Mesendoderm (in vitro differentiated cells): ENCODE results near the gene SPTBN4.
"Not testable (repeated sequence)": the region's sequence is repeated elsewhere in the genome, so short reads cannot be mapped to it uniquely, and the experiment has no call there.

Experiments used
- DNase-seq: peaks from one replicate; pipeline ENCODE4 v3.0.0; 2013
- H2AK5ac ChIP-seq: 2 replicates; pipeline ENCODE4 v1.6.1; 2013; ENCODE audit warnings: low read length, inconsistent platforms
- H2BK120ac ChIP-seq: 2 replicates; pipeline ENCODE4 v1.6.1; 2013; ENCODE audit warnings: low read depth, mild to moderate bottlenecking, low read length, moderate library complexity, mixed read lengths
- H2BK15ac ChIP-seq: replicated peaks from 2 replicates; pipeline ENCODE4 v1.6.1; 2013; ENCODE audit warnings: low read depth, mild to moderate bottlenecking, moderate library complexity
- H2BK5ac ChIP-seq: 2 replicates; pipeline ENCODE4 v1.6.1; 2013; ENCODE audit warnings: low read length, inconsistent platforms
- H3K18ac ChIP-seq: 2 replicates; pipeline ENCODE4 v1.6.1; 2013; ENCODE audit warnings: mild to moderate bottlenecking, low read length, mixed read lengths
- H3K23ac ChIP-seq: one replicate; pipeline ENCODE4 v1.6.1; 2013; ENCODE audit warnings: low read length
- H3K27ac ChIP-seq: 2 replicates; pipeline ENCODE4 v1.5.1; 2013; ENCODE audit warnings: low read depth, mild to moderate bottlenecking, inconsistent platforms, low read length, moderate library complexity
- H3K27me3 ChIP-seq: 2 replicates; pipeline ENCODE4 v1.6.1; 2013; ENCODE audit warnings: low read length, control low read depth, mild to moderate bottlenecking, inconsistent platforms; ENCODE audit not compliant: insufficient read depth, poor library complexity
- H3K36me3 ChIP-seq: 2 replicates; pipeline ENCODE4 v1.6.1; 2013; ENCODE audit warnings: low read length, inconsistent platforms; ENCODE audit not compliant: control insufficient read depth, insufficient read depth
- H3K4ac ChIP-seq: one replicate; pipeline ENCODE4 v1.6.1; 2013; ENCODE audit warnings: low read depth, mild to moderate bottlenecking, low read length, moderate library complexity
- H3K4me1 ChIP-seq: 2 replicates; pipeline ENCODE4 v1.6.1; 2013; ENCODE audit warnings: low read depth, low read length, inconsistent platforms; ENCODE audit not compliant: control insufficient read depth
- H3K4me2 ChIP-seq: 2 replicates; pipeline ENCODE4 v1.6.1; 2013; ENCODE audit warnings: low read length
- H3K4me3 ChIP-seq: 2 replicates; pipeline ENCODE4 v1.5.1; 2013; ENCODE audit warnings: mild to moderate bottlenecking, low read length
- H3K56ac ChIP-seq: one replicate; pipeline ENCODE4 v1.6.1; 2013; ENCODE audit warnings: low read length
- H3K79me1 ChIP-seq: 2 replicates; pipeline ENCODE4 v1.6.1; 2013; ENCODE audit warnings: low read length, inconsistent platforms
- H3K79me2 ChIP-seq: 2 replicates; pipeline ENCODE4 v1.6.1; 2013; ENCODE audit warnings: mild to moderate bottlenecking, low read length; ENCODE audit not compliant: control insufficient read depth, insufficient read depth
- H3K9ac ChIP-seq: 2 replicates; pipeline ENCODE4 v1.6.1; 2013; ENCODE audit warnings: low read length, inconsistent platforms
- H4K5ac ChIP-seq: one replicate; pipeline ENCODE4 v1.6.1; 2013; ENCODE audit warnings: low read length
- H4K8ac ChIP-seq: one replicate; pipeline ENCODE4 v1.6.1; 2013; ENCODE audit warnings: low read depth, mild to moderate bottlenecking, control low read depth, low read length, moderate library complexity
- WGBS: extraction: QIAGEN DNeasy Blood & Tissue Kit; methylation state at CpG from one replicate; pipeline ENCODE4 v1.1.7; 2013; ENCODE audit warnings: low lambda C conversion rate, missing lambda C conversion rate; ENCODE audit not compliant: insufficient coverage; ENCODE audit errors: extremely low coverage; 5-methylcytosine and 5-hydroxymethylcytosine counted together

The SPTBN4 gene

GRCh38 chr19:40458597-40458974 is 8.2 kb upstream of the SPTBN4 start:
- H3K79me2 ChIP-seq, result no peaks in the 10 kb centered on the region
- H4K5ac ChIP-seq, result no peak overlapping the region
- no peaks in the 10 kb centered on the region for H3K4me1 ChIP-seq
- H3K18ac ChIP-seq, result no peak overlapping the region
- no peaks in the 10 kb centered on the region for H3K79me1 ChIP-seq
- H2BK15ac ChIP-seq, result no peak overlapping the region
- H2AK5ac ChIP-seq, result no peak overlapping the region
- no peak overlapping the region for H3K27ac ChIP-seq
- no peak overlapping the region for H3K4me3 ChIP-seq
- H4K8ac ChIP-seq, result no peak overlapping the region
- no peak overlapping the region for H3K4me2 ChIP-seq
- no peaks in the 10 kb centered on the region for H3K36me3 ChIP-seq
- WGBS, result no CpG with 5 or more reads among the region's 3 CpGs
- no peak overlapping the region for H3K4ac ChIP-seq
- H2BK5ac ChIP-seq, result no peak overlapping the region
- H3K23ac ChIP-seq, result no peak overlapping the region
- no peak for DNase-seq
- no peak overlapping the region for H3K9ac ChIP-seq
- no peak overlapping the region for H2BK120ac ChIP-seq
- no peaks in the 10 kb centered on the region for H3K27me3 ChIP-seq
- H3K56ac ChIP-seq, result no peak overlapping the region

DNA sequence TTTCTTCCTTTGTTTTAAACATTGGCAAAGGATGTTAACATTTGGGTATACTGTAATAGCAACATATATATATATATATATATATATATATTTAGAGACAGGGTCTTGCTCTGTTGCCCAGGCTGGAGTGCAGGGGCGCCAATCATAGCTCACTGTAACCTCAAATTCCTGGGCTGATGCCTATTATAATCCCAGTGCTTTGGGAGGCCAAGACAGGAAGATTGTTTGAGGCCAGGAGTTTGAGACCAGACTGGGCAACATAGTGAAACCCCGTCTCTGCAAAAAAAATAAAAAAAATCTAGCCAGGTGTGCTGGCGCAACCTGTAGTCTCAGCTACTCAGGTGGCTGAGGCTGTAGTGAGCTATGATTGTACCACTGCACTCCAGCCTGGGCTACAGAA is 6.6 kb upstream of the SPTBN4 start:
- Histone ChIP-seq H3K79me1 (no peaks in the 10 kb centered on the region), H3K36me3 (no peaks in the 10 kb centered on the region), H3K4me1 (peaks cover 5% of the 10 kb centered on the region), H4K5ac (no peak overlapping the region), H3K79me2 (no peaks in the 10 kb centered on the region), H3K4ac (no peak overlapping the region), H4K8ac (no peak overlapping the region), H2BK15ac (no peak overlapping the region), H3K9ac (no peak overlapping the region), H3K4me2 (no peak overlapping the region), H2AK5ac (no peak overlapping the region), H3K18ac (no peak overlapping the region), H3K23ac (no peak overlapping the region), H3K27ac (no peak overlapping the region), H2BK120ac (no peak overlapping the region), H3K27me3 (no peaks in the 10 kb centered on the region), H2BK5ac (no peak overlapping the region), H3K56ac (no peak overlapping the region), H3K4me3 (no peak overlapping the region)
- DNase-seq, result no peak
- no CpG with 5 or more reads among the region's 3 CpGs for WGBS

DNA sequence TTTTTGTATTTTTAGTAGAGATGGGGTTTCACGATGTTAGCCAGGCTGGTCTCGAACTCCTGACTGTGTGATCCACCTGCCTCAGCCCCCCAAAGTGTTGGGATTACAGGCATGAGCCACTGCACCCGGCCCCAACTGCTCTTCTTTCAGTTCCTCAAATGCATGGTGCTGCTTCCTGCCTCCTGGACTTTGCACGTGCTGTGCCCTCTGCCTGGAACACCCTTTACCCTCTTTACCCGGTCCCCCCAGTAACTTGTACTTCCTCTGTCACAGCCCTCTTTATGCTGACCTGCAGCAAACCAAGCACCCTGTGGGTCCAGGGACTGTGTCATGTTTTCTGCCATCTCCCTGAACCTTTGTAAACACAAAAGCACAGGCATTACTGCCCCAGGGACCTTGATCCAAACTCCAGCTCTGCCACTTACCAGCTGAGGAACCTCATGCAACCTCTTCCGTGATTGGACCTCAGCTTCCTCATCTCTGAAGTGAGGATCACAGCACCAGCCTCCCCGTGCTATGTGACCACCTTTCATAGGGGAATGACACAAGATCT is 5.1 kb upstream of the SPTBN4 start:
- no peaks in the 10 kb centered on the region for H3K79me2 ChIP-seq
- peaks cover 5% of the 10 kb centered on the region for H3K4me1 ChIP-seq
- no peak overlapping the region for H3K4me3 ChIP-seq
- no peak overlapping the region for H2AK5ac ChIP-seq
- no peak overlapping the region for H2BK15ac ChIP-seq
- H3K36me3 ChIP-seq, result no peaks in the 10 kb centered on the region
- H4K8ac ChIP-seq, result no peak overlapping the region
- no CpG with 5 or more reads among the region's 7 CpGs for WGBS
- H2BK120ac ChIP-seq, result no peak overlapping the region
- H3K27me3 ChIP-seq, result peaks cover 2% of the 10 kb centered on the region
- H3K4ac ChIP-seq, result no peak overlapping the region
- H3K23ac ChIP-seq, result no peak overlapping the region
- no peak overlapping the region for H2BK5ac ChIP-seq
- H3K4me2 ChIP-seq, result no peak overlapping the region
- H3K79me1 ChIP-seq, result no peaks in the 10 kb centered on the region
- no peak overlapping the region for H3K18ac ChIP-seq
- DNase-seq, result no peak
- H3K9ac ChIP-seq, result no peak overlapping the region
- no peak overlapping the region for H3K27ac ChIP-seq
- no peak overlapping the region for H4K5ac ChIP-seq
- H3K56ac ChIP-seq, result no peak overlapping the region

- not testable (repeated sequence) for H3K36me3 ChIP-seq, H3K18ac ChIP-seq, H3K4me2 ChIP-seq, H3K27me3 ChIP-seq, H3K79me1 ChIP-seq, H3K4me1 ChIP-seq, H2BK120ac ChIP-seq, H3K23ac ChIP-seq, H4K8ac ChIP-seq, H2BK5ac ChIP-seq, H2AK5ac ChIP-seq, H3K56ac ChIP-seq, H3K79me2 ChIP-seq, H3K9ac ChIP-seq, H2BK15ac ChIP-seq, H3K4me3 ChIP-seq, H3K4ac ChIP-seq, H4K5ac ChIP-seq, H3K27ac ChIP-seq
- no CpG with 5 or more reads among the region's 12 CpGs for WGBS
- DNase-seq, result peak; percentile 14
Observed at GRCh38 chr19:40463587-40464037, 3.2 kb upstream of the SPTBN4 start.

DNA sequence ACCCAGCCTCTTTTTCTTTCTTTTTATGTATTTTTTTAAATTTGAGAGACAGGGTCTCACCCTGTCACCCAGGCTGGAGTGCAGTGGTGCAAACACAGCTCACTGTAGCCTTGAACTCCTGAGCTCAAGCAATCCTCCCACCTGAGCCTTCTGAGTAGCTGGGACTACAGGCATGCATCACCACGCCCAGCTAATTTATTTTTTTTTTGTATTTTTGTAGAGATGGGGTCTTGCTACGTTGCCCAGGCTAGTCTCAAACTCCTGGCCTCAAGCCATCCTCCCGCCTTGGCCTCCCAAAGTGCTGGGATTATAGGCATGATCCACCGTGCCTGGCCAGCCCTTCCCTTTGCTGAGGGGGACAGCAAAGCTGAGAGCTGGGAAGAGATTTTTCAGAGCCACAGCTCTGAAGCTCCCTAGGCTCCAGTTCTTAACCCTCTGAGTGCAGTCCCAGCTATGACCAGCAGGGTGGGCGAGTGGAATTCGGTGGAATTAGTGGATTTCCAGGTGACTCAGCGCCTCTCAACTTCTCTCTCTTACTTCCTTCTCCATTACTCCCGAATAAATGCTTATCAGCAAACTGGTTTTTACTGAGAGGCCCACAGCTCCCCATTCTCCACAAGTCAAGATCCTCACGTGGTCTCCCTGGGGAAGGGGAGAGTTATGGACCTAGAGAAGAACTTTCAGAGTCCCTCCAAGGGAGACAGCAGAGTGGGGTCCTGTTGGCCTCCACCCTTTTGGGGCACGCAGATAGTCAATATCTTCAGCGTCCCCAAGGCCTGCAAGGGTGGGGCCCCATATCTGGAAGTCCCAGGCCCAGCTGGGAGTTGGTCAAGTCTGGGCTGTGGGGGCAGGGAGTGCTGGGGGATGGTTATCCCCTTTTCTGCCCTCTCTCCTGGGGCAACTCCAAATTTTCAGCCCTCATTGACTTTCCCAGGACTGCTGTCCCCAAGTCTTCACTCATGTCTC is 2.5 kb upstream of the SPTBN4 start:
- DNase-seq, result peak; percentile 95
- Histone ChIP-seq H3K27ac (no peak overlapping the region), H3K4me2 (peak overlapping the region; percentile 77)

More for the DNA sequence above, 2.5 kb upstream of the SPTBN4 start:
- Histone ChIP-seq H3K4ac (peak overlapping the region; percentile 49), H2BK5ac (no peak overlapping the region), H3K4me3 (no peak overlapping the region), H3K23ac (no peak overlapping the region), H4K8ac (no peak overlapping the region), H3K18ac (peak overlapping the region; percentile 19), H2AK5ac (peak overlapping the region; percentile 14), H2BK120ac (no peak overlapping the region), H3K27me3 (peaks cover 10% of the 10 kb centered on the region), H4K5ac (no peak overlapping the region), H2BK15ac (no peak overlapping the region), H3K4me1 (peaks cover 5% of the 10 kb centered on the region), H3K9ac (peak overlapping the region; percentile 0), H3K56ac (peak overlapping the region; percentile 70), H3K79me2 (no peaks in the 10 kb centered on the region), H3K79me1 (no peaks in the 10 kb centered on the region), H3K36me3 (no peaks in the 10 kb centered on the region)
- WGBS, result no CpG with 5 or more reads among the region's 11 CpGs
